ENCODE results near the gene REEP3. TPM values are rescaled to one million over a fixed set of nuclear protein-coding genes. Genes with fewer than 3 reads are reported as not detected.
"Not testable (repeated sequence)": the region's sequence is repeated elsewhere in the genome, so short reads cannot be mapped to it uniquely, and the experiment has no call there.

The REEP3 gene
- total RNA-seq, 2 experiments from 2014 or later, result 23.4 to 27.2 TPM

GRCh38 chr10:63564731-63565130 is 43.5 kb downstream of the REEP3 start:
- not testable (repeated sequence) for H3K27ac Mint-ChIP-seq

GRCh38 chr10:63573068-63573697 is 52.0 kb downstream of the REEP3 start:
- Mint-ChIP-seq H3K4me3 (no peak overlapping the region), H3K27me3 (no peaks in the 10 kb centered on the region), H3K4me1 (peaks cover 15% of the 10 kb centered on the region), H3K36me3 (peaks cover 26% of the 10 kb centered on the region), H3K9me3 (ENCODE audit: low read depth) (no peaks in the 10 kb centered on the region), H3K27ac (peak overlapping the region; percentile 42)
- CTCF ChIA-PET, result interaction anchor here (1.6 kb wide), 1 partner anchor 56 kb away, joined by 5 read pairs; no protein-coding TSS in a partner anchor
- ATAC-seq (peak; percentile 27), DNase-seq (no peak)

More at GRCh38 chr10:63564731-63565130, 43.5 kb downstream of the REEP3 start:
- H3K4me3 Mint-ChIP-seq; H3K27me3 Mint-ChIP-seq; DNase-seq; CTCF ChIA-PET; ATAC-seq; H3K9me3 Mint-ChIP-seq (ENCODE audit: low read depth); H3K36me3 Mint-ChIP-seq; H3K4me1 Mint-ChIP-seq: not testable (repeated sequence)

GRCh38 chr10:63574011-63574410 is 52.8 kb downstream of the REEP3 start:
- ATAC-seq, result no peak
- CTCF ChIA-PET, result interaction anchor here (0.7 to 1.6 kb wide), 2 partner anchors 25 to 55 kb away, joined by 3 to 5 read pairs; no protein-coding TSS in a partner anchor
- H3K4me3 Mint-ChIP-seq, result no peak overlapping the region
- peaks cover 27% of the 10 kb centered on the region for H3K36me3 Mint-ChIP-seq
- DNase-seq, result no peak
- no peaks in the 10 kb centered on the region for H3K9me3 Mint-ChIP-seq (ENCODE audit: low read depth)
- H3K4me1 Mint-ChIP-seq, result peaks cover 15% of the 10 kb centered on the region
- H3K27me3 Mint-ChIP-seq, result no peaks in the 10 kb centered on the region
- H3K27ac Mint-ChIP-seq, result no peak overlapping the region

- ATAC-seq, result no peak
- Mint-ChIP-seq H3K4me1 (peaks cover 15% of the 10 kb centered on the region), H3K36me3 (peaks cover 22% of the 10 kb centered on the region), H3K4me3 (no peak overlapping the region), H3K9me3 (ENCODE audit: low read depth) (no peaks in the 10 kb centered on the region), H3K27ac (no peak overlapping the region), H3K27me3 (no peaks in the 10 kb centered on the region)
- CTCF ChIA-PET, result interaction anchor here (0.9 kb wide), 1 partner anchor 17 kb away, joined by 3 read pairs; no protein-coding TSS in a partner anchor
- no peak for DNase-seq
Observed at GRCh38 chr10:63576501-63576900, 55.3 kb downstream of the REEP3 start.

GRCh38 chr10:63578501-63578900 is 57.3 kb downstream of the REEP3 start:
- no peak for DNase-seq
- peaks cover 7% of the 10 kb centered on the region for H3K4me1 Mint-ChIP-seq
- CTCF ChIA-PET, result no interaction called here
- H3K36me3 Mint-ChIP-seq, result peaks cover 22% of the 10 kb centered on the region
- H3K9me3 Mint-ChIP-seq (ENCODE audit: low read depth), result no peaks in the 10 kb centered on the region
- no peak for ATAC-seq
- H3K4me3 Mint-ChIP-seq, result no peak overlapping the region
- no peaks in the 10 kb centered on the region for H3K27me3 Mint-ChIP-seq
- H3K27ac Mint-ChIP-seq, result no peak overlapping the region

- Mint-ChIP-seq H3K36me3 (peaks cover 21% of the 10 kb centered on the region), H3K4me1 (peaks cover 3% of the 10 kb centered on the region), H3K4me3 (no peak overlapping the region), H3K9me3 (ENCODE audit: low read depth) (no peaks in the 10 kb centered on the region), H3K27ac (no peak overlapping the region), H3K27me3 (no peaks in the 10 kb centered on the region)
- ATAC-seq (no peak), DNase-seq (no peak)
- CTCF ChIA-PET, result no interaction called here
Observed at GRCh38 chr10:63579371-63580014, 58.3 kb downstream of the REEP3 start.

GRCh38 chr10:63582690-63583089 is 61.5 kb downstream of the REEP3 start:
- DNase-seq (no peak), ATAC-seq (no peak)
- Mint-ChIP-seq H3K9me3 (ENCODE audit: low read depth) (no peaks in the 10 kb centered on the region), H3K36me3 (peaks cover 3% of the 10 kb centered on the region), H3K4me3 (no peak overlapping the region), H3K4me1 (no peaks in the 10 kb centered on the region), H3K27me3 (no peaks in the 10 kb centered on the region), H3K27ac (no peak overlapping the region)
- CTCF ChIA-PET, result no interaction called here

GRCh38 chr10:63583397-63583796 is 62.2 kb downstream of the REEP3 start:
- peaks cover 2% of the 10 kb centered on the region for H3K36me3 Mint-ChIP-seq
- DNase-seq (no peak), ATAC-seq (no peak)
- H3K27me3 Mint-ChIP-seq, result no peaks in the 10 kb centered on the region
- CTCF ChIA-PET, result no interaction called here
- H3K4me1 Mint-ChIP-seq, result no peaks in the 10 kb centered on the region
- H3K4me3 Mint-ChIP-seq, result no peak overlapping the region
- H3K9me3 Mint-ChIP-seq (ENCODE audit: low read depth), result no peaks in the 10 kb centered on the region
- no peak overlapping the region for H3K27ac Mint-ChIP-seq

GRCh38 chr10:63583909-63584724 is 62.9 kb downstream of the REEP3 start:
- H3K27me3 Mint-ChIP-seq, result no peaks in the 10 kb centered on the region
- DNase-seq (no peak), ATAC-seq (no peak)
- H3K4me3 Mint-ChIP-seq, result no peak overlapping the region
- CTCF ChIA-PET, result no interaction called here
- H3K9me3 Mint-ChIP-seq (ENCODE audit: low read depth), result no peaks in the 10 kb centered on the region
- no peaks in the 10 kb centered on the region for H3K4me1 Mint-ChIP-seq
- no peak overlapping the region for H3K27ac Mint-ChIP-seq
- no peaks in the 10 kb centered on the region for H3K36me3 Mint-ChIP-seq

GRCh38 chr10:63584725-63585035 is 63.5 kb downstream of the REEP3 start:
- Mint-ChIP-seq H3K9me3 (ENCODE audit: low read depth) (no peaks in the 10 kb centered on the region), H3K4me3 (no peak overlapping the region), H3K27me3 (no peaks in the 10 kb centered on the region), H3K27ac (no peak overlapping the region), H3K36me3 (no peaks in the 10 kb centered on the region), H3K4me1 (no peaks in the 10 kb centered on the region)
- ATAC-seq (no peak), DNase-seq (no peak)
- CTCF ChIA-PET, result no interaction called here

GRCh38 chr10:63585041-63585440 is 63.8 kb downstream of the REEP3 start:
- Mint-ChIP-seq H3K27me3 (no peaks in the 10 kb centered on the region), H3K4me3 (no peak overlapping the region), H3K27ac (no peak overlapping the region), H3K36me3 (no peaks in the 10 kb centered on the region), H3K9me3 (ENCODE audit: low read depth) (no peaks in the 10 kb centered on the region), H3K4me1 (no peaks in the 10 kb centered on the region)
- DNase-seq (no peak), ATAC-seq (no peak)
- CTCF ChIA-PET, result no interaction called here

- ATAC-seq, result no peak
- DNase-seq, result no peak
- H3K36me3 Mint-ChIP-seq, result no peaks in the 10 kb centered on the region
- no peak overlapping the region for H3K4me3 Mint-ChIP-seq
- no peaks in the 10 kb centered on the region for H3K4me1 Mint-ChIP-seq
- H3K27ac Mint-ChIP-seq, result no peak overlapping the region
- no peaks in the 10 kb centered on the region for H3K9me3 Mint-ChIP-seq (ENCODE audit: low read depth)
- H3K27me3 Mint-ChIP-seq, result no peaks in the 10 kb centered on the region
- CTCF ChIA-PET, result no interaction called here
Observed at GRCh38 chr10:63586043-63586442, 64.8 kb downstream of the REEP3 start.

- Mint-ChIP-seq H3K4me3 (no peak overlapping the region), H3K9me3 (ENCODE audit: low read depth) (no peaks in the 10 kb centered on the region), H3K27ac (no peak overlapping the region), H3K36me3 (no peaks in the 10 kb centered on the region), H3K27me3 (no peaks in the 10 kb centered on the region), H3K4me1 (no peaks in the 10 kb centered on the region)
- DNase-seq (no peak), ATAC-seq (no peak)
- CTCF ChIA-PET, result interaction anchor here (0.6 kb wide), 1 partner anchor 46 kb away, joined by 3 read pairs; no protein-coding TSS in a partner anchor
Observed at GRCh38 chr10:63587191-63587590, 66.0 kb downstream of the REEP3 start.
